22Rv1 (cell line): Measurements from ENCODE around the gene SDHB.

Source experiments
- CTCF ChIP-seq: fragments of 450-650 bp; IDR thresholded peaks from 2 replicates; pipeline ENCODE4 v1.5.1; 2017; ENCODE audit warnings: mild to moderate bottlenecking
- ZFX ChIP-seq: fragments of 450-650 bp; IDR thresholded peaks from 2 replicates; pipeline ENCODE4 v1.6.1; 2017; ENCODE audit warnings: antibody characterized with exemption, borderline replicate concordance

DNA sequence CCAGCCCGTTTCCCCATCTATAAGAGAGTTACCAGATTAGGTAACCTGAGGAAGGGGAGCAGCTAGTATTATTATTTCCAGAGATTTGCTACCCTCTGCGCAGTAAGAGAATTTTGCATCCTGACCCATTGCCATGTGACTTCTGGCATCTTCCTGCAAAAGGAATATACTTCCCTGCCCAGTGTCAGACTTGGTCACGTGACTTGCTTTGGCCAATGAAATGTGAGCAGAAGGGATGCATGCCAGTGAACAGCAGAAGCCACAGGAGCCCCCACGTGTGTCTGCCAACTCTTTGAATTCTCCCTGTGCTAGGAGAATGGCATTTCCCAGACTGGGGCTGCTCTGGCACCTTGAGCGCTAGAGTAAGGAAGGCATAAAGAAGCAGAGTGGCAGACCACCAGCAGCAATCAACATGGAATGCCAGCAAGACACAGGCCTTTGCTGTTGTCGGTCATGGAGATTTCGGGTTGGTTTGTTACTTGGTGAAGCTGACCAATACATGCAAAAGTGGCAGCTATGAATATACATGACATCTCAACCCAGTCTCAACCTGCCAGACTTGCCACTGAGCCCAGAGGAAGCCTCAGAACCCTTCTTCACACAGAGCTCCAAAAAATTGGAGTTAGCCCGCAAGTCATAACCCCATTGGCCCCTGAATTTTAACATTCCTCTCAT lies 26.4 kb upstream of the SDHB start:
- TF ChIP-seq CTCF (no peak), ZFX (no peak)
